Esophagus squamous epithelium (tissue), 4 donors: ENCODE data around the gene TTC36.
A peak's percentile ranks its signal among the peaks of the same experiment; 100 is the strongest.

Experiments
- POLR2A ChIP-seq, 4 donors: fragments of 450-650 bp; IDR thresholded peaks; one replicate each; pipeline ENCODE4 v1.6.1; 2017; ENCODE audit warnings: antibody characterized with exemption in 4 of 4, mild to moderate bottlenecking in 4 of 4, moderate library complexity in 3 of 4
- TF ChIP-seq, protein P1 (sequence below), 6 experiments: fragments of 450-650 bp in 4 of 6; fragments of 200-600 bp in 2 of 6; sonication (generic) in 2 of 6; IDR thresholded peaks; one replicate each; pipeline ENCODE4 v1.5.1; 2016 to 2019; ENCODE audit warnings: antibody characterized with exemption in 6 of 6, mild to moderate bottlenecking in 4 of 6, moderate library complexity in 4 of 6

DNA sequence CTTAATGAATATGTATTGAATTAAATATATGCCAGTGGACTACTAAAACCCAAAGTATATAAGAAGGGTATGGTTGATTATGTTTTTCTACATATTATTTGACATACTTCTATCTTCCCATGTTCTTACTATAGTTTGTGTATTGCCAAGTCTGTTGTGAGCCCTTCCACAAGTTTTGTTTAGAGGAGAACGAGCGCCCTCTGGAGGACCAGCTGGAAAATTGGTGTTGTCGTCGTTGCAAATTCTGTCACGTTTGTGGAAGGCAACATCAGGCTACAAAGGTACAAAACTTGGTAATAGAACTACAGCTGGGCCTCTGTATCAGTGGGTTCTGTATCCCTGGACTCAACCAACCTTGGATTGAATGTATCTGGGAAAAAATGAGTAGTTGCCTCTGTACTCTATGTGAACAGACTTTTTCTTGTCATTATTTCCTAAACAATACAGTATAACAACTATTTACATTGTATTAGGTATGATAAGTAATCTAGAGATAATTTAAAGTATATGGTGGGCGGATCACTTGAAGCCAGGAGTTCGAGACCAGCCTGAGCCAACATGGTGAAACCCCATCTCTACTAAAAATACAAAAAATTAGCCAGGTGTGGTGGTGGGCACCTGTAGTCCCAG is 38.7 kb upstream of the TTC36 start:
- TF ChIP-seq, protein P1, sequence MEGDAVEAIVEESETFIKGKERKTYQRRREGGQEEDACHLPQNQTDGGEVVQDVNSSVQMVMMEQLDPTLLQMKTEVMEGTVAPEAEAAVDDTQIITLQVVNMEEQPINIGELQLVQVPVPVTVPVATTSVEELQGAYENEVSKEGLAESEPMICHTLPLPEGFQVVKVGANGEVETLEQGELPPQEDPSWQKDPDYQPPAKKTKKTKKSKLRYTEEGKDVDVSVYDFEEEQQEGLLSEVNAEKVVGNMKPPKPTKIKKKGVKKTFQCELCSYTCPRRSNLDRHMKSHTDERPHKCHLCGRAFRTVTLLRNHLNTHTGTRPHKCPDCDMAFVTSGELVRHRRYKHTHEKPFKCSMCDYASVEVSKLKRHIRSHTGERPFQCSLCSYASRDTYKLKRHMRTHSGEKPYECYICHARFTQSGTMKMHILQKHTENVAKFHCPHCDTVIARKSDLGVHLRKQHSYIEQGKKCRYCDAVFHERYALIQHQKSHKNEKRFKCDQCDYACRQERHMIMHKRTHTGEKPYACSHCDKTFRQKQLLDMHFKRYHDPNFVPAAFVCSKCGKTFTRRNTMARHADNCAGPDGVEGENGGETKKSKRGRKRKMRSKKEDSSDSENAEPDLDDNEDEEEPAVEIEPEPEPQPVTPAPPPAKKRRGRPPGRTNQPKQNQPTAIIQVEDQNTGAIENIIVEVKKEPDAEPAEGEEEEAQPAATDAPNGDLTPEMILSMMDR (IDR thresholded peaks at IDR 0.05) = peak; percentile 53 to 83 (median 79)
- TF ChIP-seq POLR2A (IDR thresholded peaks at IDR 0.05) = no peak
